Cardiac fibroblast (primary cell): ENCODE results near the gene PPP2R5E.
"Not testable (repeated sequence)": the region's sequence is repeated elsewhere in the genome, so short reads cannot be mapped to it uniquely, and the experiment has no call there.

Experiments used
- DNase-seq, 2 donors: peaks; one replicate each; pipeline versions ENCODE4 v3.0.0 to v3.0.0-alpha.2; 2010; ENCODE audit warnings: low read depth in 2 of 2
- H3K4me3 ChIP-seq, 2 donors: replicated peaks in 1 of 2; 1 replicate in 1 of 2; 2 replicates in 1 of 2; pipeline ENCODE4 v1.5.1; 2011; ENCODE audit warnings: low read depth in 2 of 2, low read length in 2 of 2, mild to moderate bottlenecking in 2 of 2, moderate library complexity in 1 of 2
- TF ChIP-seq, protein P1 (sequence below): IDR thresholded peaks from one replicate; pipeline ENCODE4 v1.5.1; 2011; ENCODE audit warnings: low read depth, mild to moderate bottlenecking, low read length, inconsistent platforms

The PPP2R5E gene

DNA sequence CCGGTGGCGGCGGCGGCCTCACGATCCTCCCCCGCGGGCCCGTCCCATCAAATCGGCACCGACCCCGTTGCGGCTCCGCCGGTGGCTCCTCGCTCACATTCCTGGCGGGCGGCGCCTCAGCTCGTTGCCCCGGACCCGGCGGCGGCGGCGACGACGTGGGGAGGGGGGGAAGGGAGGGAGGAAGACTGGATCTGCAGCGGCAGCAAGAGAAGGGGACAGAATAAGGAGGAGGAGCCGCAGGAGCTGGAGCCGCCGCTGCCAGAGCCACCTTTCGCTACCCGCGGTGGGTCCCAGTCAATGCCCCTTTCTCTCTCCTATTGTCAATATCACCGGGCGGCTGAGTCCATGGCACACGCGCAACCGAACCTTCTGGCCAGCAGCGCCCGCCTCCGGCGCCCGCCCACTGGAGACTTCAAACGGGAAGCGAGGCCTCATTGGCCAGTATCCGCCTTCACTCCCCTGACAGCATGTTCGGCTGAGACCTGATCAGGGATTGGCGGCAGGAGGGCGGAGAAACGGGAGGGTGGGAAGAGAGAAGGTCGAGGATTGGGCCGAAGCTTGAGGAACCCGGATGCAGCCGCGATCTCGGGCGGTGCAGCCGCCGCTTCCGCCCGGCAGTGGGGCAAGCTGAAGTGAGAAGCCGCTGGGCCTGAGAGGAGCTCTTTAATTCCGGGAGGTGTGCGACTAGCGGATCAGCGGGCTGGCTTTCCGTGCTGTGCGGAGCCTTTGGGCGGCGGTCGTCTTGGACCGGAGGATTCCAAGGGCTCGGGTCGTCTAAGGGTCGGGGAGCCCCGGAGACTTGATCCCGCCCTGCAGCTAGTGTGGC lies at the start of gene PPP2R5E:
PPP2R5E (minus strand) TSS at position 378 of the 826 bp plus-strand sequence. CDS start 3,692 bp downstream, outside the sequence.
- TF ChIP-seq, protein P1, sequence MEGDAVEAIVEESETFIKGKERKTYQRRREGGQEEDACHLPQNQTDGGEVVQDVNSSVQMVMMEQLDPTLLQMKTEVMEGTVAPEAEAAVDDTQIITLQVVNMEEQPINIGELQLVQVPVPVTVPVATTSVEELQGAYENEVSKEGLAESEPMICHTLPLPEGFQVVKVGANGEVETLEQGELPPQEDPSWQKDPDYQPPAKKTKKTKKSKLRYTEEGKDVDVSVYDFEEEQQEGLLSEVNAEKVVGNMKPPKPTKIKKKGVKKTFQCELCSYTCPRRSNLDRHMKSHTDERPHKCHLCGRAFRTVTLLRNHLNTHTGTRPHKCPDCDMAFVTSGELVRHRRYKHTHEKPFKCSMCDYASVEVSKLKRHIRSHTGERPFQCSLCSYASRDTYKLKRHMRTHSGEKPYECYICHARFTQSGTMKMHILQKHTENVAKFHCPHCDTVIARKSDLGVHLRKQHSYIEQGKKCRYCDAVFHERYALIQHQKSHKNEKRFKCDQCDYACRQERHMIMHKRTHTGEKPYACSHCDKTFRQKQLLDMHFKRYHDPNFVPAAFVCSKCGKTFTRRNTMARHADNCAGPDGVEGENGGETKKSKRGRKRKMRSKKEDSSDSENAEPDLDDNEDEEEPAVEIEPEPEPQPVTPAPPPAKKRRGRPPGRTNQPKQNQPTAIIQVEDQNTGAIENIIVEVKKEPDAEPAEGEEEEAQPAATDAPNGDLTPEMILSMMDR = no peak
- H3K4me3 ChIP-seq = peak within 1 kb of the TSS; percentile 92 to 96
- DNase-seq = peak; percentile 99

DNA sequence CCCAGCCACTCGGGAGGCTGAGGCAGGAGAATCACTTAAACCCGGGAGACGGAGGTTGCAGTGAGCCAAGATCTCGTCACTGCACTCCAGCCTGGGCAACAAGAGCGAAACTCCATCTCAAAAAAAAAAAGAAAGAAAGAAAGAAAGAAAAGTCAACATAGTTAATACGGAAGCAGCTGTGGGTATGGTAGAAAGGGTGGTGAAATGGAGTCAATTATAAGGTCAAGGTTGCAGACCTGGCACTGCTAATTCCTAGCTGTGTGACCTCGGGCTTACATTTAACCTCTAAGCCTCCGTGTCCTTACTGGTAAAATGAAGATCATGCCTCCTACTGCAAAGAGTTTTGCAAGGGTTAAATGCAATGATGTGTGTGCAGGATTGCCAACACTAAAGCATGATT lies 39.9 kb upstream of the PPP2R5E start:
- DNase-seq, H3K4me3 ChIP-seq: not testable (repeated sequence)

- TF ChIP-seq, protein P1 = no peak
- DNase-seq = no peak
- H3K4me3 ChIP-seq = no peak overlapping the region
Observed at GRCh38 chr14:63581491-63581890, 38.3 kb upstream of the PPP2R5E start.

GRCh38 chr14:63578300-63578699 lies 35.1 kb upstream of the PPP2R5E start:
- TF ChIP-seq, protein P1 = no peak
- peak in 1 of 2 donors; percentile 7 for DNase-seq
- H3K4me3 ChIP-seq = no peak overlapping the region

DNA sequence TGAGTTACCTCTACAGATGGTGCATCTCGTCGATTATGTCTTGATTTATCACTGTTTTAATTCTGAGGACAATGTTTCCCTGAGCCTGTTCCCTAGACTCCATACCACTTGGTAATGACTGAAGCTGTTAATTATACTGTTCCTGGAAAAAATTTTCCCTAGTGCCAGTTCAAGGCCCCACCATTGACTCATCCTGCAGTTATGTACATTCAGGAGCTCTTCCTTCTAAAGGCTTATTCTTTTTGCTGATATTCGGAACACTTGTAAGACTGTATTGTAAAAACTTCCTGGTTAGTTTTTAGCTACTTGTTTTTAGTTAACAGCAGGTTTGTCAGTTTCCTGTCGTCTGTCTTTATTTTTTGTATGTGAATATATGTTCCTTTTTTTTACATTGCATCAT lies 30.4 kb upstream of the PPP2R5E start:
- TF ChIP-seq, protein P1 = no peak
- DNase-seq = peak; percentile 16 to 19
- no peak overlapping the region for H3K4me3 ChIP-seq

DNA sequence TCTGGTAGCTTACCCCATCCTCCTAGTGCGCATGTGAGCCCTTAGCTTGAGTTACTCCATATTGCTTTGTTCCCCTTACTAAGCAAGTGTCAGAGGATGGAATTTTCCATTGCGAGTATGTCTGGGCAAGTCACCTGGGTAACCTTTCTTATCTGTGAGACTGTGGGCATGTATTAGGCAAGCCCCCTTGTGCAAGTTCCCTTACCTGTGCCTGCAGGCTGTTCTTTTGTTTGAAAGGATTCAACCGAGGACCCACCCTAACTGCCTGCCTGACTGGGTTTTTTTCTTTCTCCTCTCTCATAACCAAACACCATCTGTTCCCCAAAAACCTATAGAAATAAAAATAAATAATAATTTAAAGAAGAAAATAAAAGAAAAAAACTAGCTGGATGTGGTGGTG lies 22.3 kb upstream of the PPP2R5E start:
- TF ChIP-seq, protein P1 = no peak
- DNase-seq = no peak

GRCh38 chr14:63564318-63564717 lies 21.1 kb upstream of the PPP2R5E start:
- TF ChIP-seq, protein P1 = no peak
- no peak overlapping the region for H3K4me3 ChIP-seq
- DNase-seq = peak; percentile 36 to 51

More for the DNA sequence above, 22.3 kb upstream of the PPP2R5E start:
- H3K4me3 ChIP-seq = no peak overlapping the region
